Esophagus squamous epithelium (tissue), 4 donors: ENCODE results near the gene EAPP.
"Not testable (repeated sequence)": the region's sequence is repeated elsewhere in the genome, so short reads cannot be mapped to it uniquely, and the experiment has no call there.

Experiments
- CTCF ChIP-seq, 6 experiments: fragments of 450-650 bp in 4 of 6; fragments of 200-600 bp in 2 of 6; sonication (generic) in 2 of 6; IDR thresholded peaks; one replicate each; pipeline ENCODE4 v1.5.1; 2016 to 2019; ENCODE audit warnings: antibody characterized with exemption in 6 of 6, mild to moderate bottlenecking in 4 of 6, moderate library complexity in 4 of 6
- POLR2A ChIP-seq, 4 donors: fragments of 450-650 bp; IDR thresholded peaks; one replicate each; pipeline ENCODE4 v1.6.1; 2017; ENCODE audit warnings: antibody characterized with exemption in 4 of 4, mild to moderate bottlenecking in 4 of 4, moderate library complexity in 3 of 4

- TF ChIP-seq POLR2A, CTCF (IDR thresholded peaks at IDR 0.05): not testable (repeated sequence)
Observed at GRCh38 chr14:34562037-34562775, 22.7 kb upstream of the EAPP start.
